Keratinocyte (primary cell): Measurements from ENCODE around the gene NINJ2. TPM values are rescaled to one million over a fixed set of nuclear protein-coding genes. Genes with fewer than 3 reads are reported as not detected.
A peak's percentile ranks its signal among the peaks of the same experiment; 100 is the strongest.

ENCODE experiments used
- DNase-seq: peaks from one replicate; pipeline ENCODE4 v3.0.0-alpha.2; 2011; ENCODE audit warnings: low read depth, missing footprints, low spot score
- FAIRE-seq: peaks from 2 replicates; lab custom pipeline; 2011; peaks lifted over from hg19 to GRCh38; lab: Jason Lieb, UNC
- H2AFZ ChIP-seq: 2 replicates; pipeline ENCODE4 v1.6.0; 2012; ENCODE audit warnings: low read length, control low read depth, inconsistent platforms; ENCODE audit not compliant: control insufficient read depth
- H3K27ac ChIP-seq: 2 replicates; pipeline ENCODE4 v1.5.1; 2011; ENCODE audit warnings: low read length; ENCODE audit not compliant: control insufficient read depth, insufficient read depth
- H3K27me3 ChIP-seq: 3 replicates; pipeline ENCODE4 v1.6.0; 2011; ENCODE audit warnings: low read length; ENCODE audit not compliant: control insufficient read depth, insufficient read depth; ENCODE audit errors: extremely low read depth
- H3K36me3 ChIP-seq, 2 experiments: 2 replicates in 1 of 2; 3 replicates in 1 of 2; pipeline ENCODE4 v1.5.1; 2011; ENCODE audit warnings: low read length in 2 of 2, mild to moderate bottlenecking in 1 of 2; ENCODE audit not compliant: control insufficient read depth in 2 of 2, insufficient read depth in 2 of 2; ENCODE audit errors: extremely low read depth in 1 of 2
- H3K4me1 ChIP-seq: 3 replicates; pipeline ENCODE4 v1.5.1; 2011; ENCODE audit warnings: low read length; ENCODE audit not compliant: control insufficient read depth, insufficient read depth; ENCODE audit errors: extremely low read depth
- H3K4me2 ChIP-seq: 3 replicates; pipeline ENCODE4 v1.6.0; 2011; ENCODE audit warnings: low read depth, low read length; ENCODE audit not compliant: control insufficient read depth, insufficient read depth; ENCODE audit errors: extremely low read depth
- H3K4me3 ChIP-seq, 3 experiments: fragments of 200-600 bp in 1 of 3; sonication (generic) in 1 of 3; 2 replicates in 2 of 3; 3 replicates in 1 of 3; pipeline ENCODE4 v1.5.1; 2011 to 2016; ENCODE audit warnings: low read length in 3 of 3, mild to moderate bottlenecking in 3 of 3, control low read depth in 2 of 3, inconsistent platforms in 1 of 3, low read depth in 1 of 3, mixed read lengths in 1 of 3, mixed run types in 1 of 3, moderate library complexity in 1 of 3; ENCODE audit not compliant: control insufficient read depth in 2 of 3, insufficient read depth in 2 of 3; ENCODE audit errors: extremely low read depth in 1 of 3
- H3K79me2 ChIP-seq: 2 replicates; pipeline ENCODE4 v1.6.0; 2012; ENCODE audit warnings: low read length; ENCODE audit not compliant: control insufficient read depth, insufficient read depth
- H3K9ac ChIP-seq: 3 replicates; pipeline ENCODE4 v1.6.0; 2011; ENCODE audit warnings: low read length; ENCODE audit not compliant: control insufficient read depth, insufficient read depth; ENCODE audit errors: extremely low read depth
- H3K9me1 ChIP-seq: 3 replicates; pipeline ENCODE4 v1.6.0; 2011; ENCODE audit warnings: low read length; ENCODE audit not compliant: control insufficient read depth, insufficient read depth; ENCODE audit errors: extremely low read depth
- H3K9me3 ChIP-seq: 2 replicates; pipeline ENCODE4 v1.5.1; 2012; ENCODE audit warnings: low read depth, low read length; ENCODE audit not compliant: control insufficient read depth
- H4K20me1 ChIP-seq: 3 replicates; pipeline ENCODE4 v1.6.0; 2011; ENCODE audit warnings: low read length; ENCODE audit not compliant: control insufficient read depth, insufficient read depth; ENCODE audit errors: extremely low read depth
- EZH2 ChIP-seq: IDR thresholded peaks from one replicate; pipeline ENCODE4 v1.6.1; 2012; ENCODE audit warnings: inconsistent platforms, mild to moderate bottlenecking, low read length, moderate library complexity
- dilution Hi-C: fragments of 300-500 bp; cut with MboI; formaldehyde crosslinking; loops from one replicate; pipeline ENCODE4 v1.7.0; 2020; ENCODE audit warnings: low sequenced_read_pairs; ENCODE audit not compliant: extremely low pct_ligation_motif_present
- polyA plus RNA-seq, 5 experiments: library from polyadenylated mRNA; depleted of rRNA in 3 of 5; stranded (reverse) in 3 of 5; stranded (forward) in 1 of 5; unstranded in 1 of 5; fragments of >200 nt; gene quantifications; 1 replicate in 1 of 5; 2 replicates in 3 of 5; 3 replicates in 1 of 5; pipeline versions ENCODE4 v1.2.1 to v1.2.3, GENCODE V29; 2011 to 2012; ENCODE audit warnings: missing spikeins in 2 of 5, low read depth in 1 of 5, low replicate concordance in 1 of 5
- TF ChIP-seq, protein P1 (sequence below), 3 experiments: IDR thresholded peaks in 1 of 3; conservative IDR thresholded peaks in 1 of 3; optimal IDR thresholded peaks in 1 of 3; 2 replicates in 2 of 3; 3 replicates in 1 of 3; pipeline versions ENCODE3 to v1.5.1; 2011; ENCODE audit warnings: low read length in 3 of 3, mild to moderate bottlenecking in 3 of 3, moderate library complexity in 2 of 3, control low read depth in 1 of 3, inconsistent platforms in 1 of 3; ENCODE audit not compliant: insufficient read depth in 2 of 3; ENCODE audit errors: extremely low read depth in 1 of 3

Gene NINJ2
- polyA plus RNA-seq, 1 donor (not counting 4 experiments of a cell fraction or from before 2014, with no cell fraction given): 0.58 TPM

DNA sequence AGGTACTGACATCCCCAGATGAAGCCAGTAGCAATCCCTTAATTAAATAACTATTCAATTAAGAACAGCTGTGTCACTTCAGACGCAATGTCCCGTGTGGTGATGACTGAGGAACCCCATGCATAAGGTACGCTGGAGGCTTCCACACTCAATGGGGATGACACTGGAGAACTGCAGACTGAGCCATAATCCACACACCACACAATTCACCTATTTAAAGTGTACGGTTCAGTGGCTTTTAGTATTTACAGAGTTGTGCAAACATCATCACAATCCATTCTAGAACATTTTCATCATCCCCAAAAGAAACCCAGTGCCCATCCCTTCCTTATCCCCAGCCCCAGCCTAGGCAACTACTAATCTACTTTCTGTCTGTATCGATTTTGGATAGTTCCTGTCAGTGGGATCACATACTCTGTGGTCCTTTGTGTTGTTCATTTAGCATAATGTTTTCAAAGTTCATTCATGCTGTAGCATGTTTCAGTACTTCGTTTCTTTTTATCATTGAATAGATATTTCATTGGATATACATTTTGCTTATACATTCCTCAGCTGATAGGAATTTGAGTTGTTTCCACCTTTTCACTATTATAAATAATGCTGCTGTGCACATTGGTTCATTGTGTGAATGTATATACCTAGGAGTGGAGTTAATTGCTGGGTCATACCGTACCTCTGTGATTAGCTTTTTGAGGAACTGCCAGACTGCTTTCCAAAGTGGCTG, 61.1 kb downstream of the NINJ2 start:
- Histone ChIP-seq H3K4me2 (peak overlapping the region; percentile 44), H2AFZ (no peak overlapping the region), H3K9ac (no peak overlapping the region), H3K9me3 (no peaks in the 10 kb centered on the region), H3K79me2 (no peaks in the 10 kb centered on the region), H3K9me1 (no peaks in the 10 kb centered on the region), H3K27ac (no peak overlapping the region), H3K4me1 (peaks cover 50% of the 10 kb centered on the region), H3K27me3 (no peaks in the 10 kb centered on the region), H4K20me1 (no peaks in the 10 kb centered on the region), H3K4me3 (no peak overlapping the region), H3K36me3 (no peaks in the 10 kb centered on the region)
- dilution Hi-C loops: no loop called here
- DNase-seq (no peak), FAIRE-seq (peak; percentile 88)
- TF ChIP-seq, protein P1, sequence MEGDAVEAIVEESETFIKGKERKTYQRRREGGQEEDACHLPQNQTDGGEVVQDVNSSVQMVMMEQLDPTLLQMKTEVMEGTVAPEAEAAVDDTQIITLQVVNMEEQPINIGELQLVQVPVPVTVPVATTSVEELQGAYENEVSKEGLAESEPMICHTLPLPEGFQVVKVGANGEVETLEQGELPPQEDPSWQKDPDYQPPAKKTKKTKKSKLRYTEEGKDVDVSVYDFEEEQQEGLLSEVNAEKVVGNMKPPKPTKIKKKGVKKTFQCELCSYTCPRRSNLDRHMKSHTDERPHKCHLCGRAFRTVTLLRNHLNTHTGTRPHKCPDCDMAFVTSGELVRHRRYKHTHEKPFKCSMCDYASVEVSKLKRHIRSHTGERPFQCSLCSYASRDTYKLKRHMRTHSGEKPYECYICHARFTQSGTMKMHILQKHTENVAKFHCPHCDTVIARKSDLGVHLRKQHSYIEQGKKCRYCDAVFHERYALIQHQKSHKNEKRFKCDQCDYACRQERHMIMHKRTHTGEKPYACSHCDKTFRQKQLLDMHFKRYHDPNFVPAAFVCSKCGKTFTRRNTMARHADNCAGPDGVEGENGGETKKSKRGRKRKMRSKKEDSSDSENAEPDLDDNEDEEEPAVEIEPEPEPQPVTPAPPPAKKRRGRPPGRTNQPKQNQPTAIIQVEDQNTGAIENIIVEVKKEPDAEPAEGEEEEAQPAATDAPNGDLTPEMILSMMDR (optimal IDR thresholded peaks at IDR 0.05 in 1 of 3, IDR thresholded peaks at IDR 0.05 in 1 of 3, conservative IDR thresholded peaks at IDR 0.05 in 1 of 3; ENCODE audit: extremely low read depth in 1 of 3, insufficient read depth in 2 of 3, low read length in 3 of 3): no peak
- no peak for TF ChIP-seq EZH2

DNA sequence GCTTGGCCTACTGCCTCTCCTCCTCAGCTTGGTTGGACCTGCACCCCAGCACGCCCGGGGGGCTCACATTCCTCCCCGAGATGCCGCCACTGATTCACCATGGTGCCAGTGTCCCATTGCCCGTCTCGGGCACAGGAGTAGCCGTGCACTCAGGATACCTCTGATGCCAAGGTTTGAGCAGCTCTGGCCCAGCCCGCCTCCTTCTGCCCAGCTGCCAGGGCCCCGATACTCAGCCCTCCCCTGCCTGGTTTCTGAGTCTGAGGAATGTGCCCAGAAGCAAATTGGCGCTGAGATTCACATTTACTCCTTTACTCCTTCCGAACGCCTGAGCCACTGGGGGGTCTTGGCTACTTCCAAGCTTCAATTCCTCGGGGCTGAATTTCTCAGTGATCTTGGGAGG, 63.5 kb downstream of the NINJ2 start:
- dilution Hi-C loops: no loop called here
- H3K9me1 ChIP-seq: no peaks in the 10 kb centered on the region
- peak overlapping the region; percentile 72 for H2AFZ ChIP-seq
- no peak overlapping the region for H3K27ac ChIP-seq
- no peaks in the 10 kb centered on the region for H3K27me3 ChIP-seq
- TF ChIP-seq EZH2: no peak
- TF ChIP-seq, protein P1 (optimal IDR thresholded peaks at IDR 0.05 in 1 of 3, IDR thresholded peaks at IDR 0.05 in 1 of 3, conservative IDR thresholded peaks at IDR 0.05 in 1 of 3; ENCODE audit: extremely low read depth in 1 of 3, insufficient read depth in 2 of 3, low read length in 3 of 3): no peak
- no peaks in the 10 kb centered on the region for H3K36me3 ChIP-seq
- peak overlapping the region; percentile 25 for H3K4me2 ChIP-seq
- H4K20me1 ChIP-seq: no peaks in the 10 kb centered on the region
- peak; percentile 23 for FAIRE-seq
- H3K9ac ChIP-seq: no peak overlapping the region
- H3K4me1 ChIP-seq: peaks cover 38% of the 10 kb centered on the region
- no peaks in the 10 kb centered on the region for H3K79me2 ChIP-seq
- H3K9me3 ChIP-seq: no peaks in the 10 kb centered on the region
- no peak for DNase-seq
- H3K4me3 ChIP-seq: no peak overlapping the region
